Mesendoderm (in vitro differentiated cells): Measurements from ENCODE around the gene SLC25A20.

Source experiments
- DNase-seq: peaks from one replicate; pipeline ENCODE4 v3.0.0; 2013
- H2AK5ac ChIP-seq: 2 replicates; pipeline ENCODE4 v1.6.1; 2013; ENCODE audit warnings: low read length, inconsistent platforms
- H2BK120ac ChIP-seq: 2 replicates; pipeline ENCODE4 v1.6.1; 2013; ENCODE audit warnings: low read depth, mild to moderate bottlenecking, low read length, moderate library complexity, mixed read lengths
- H2BK15ac ChIP-seq: replicated peaks from 2 replicates; pipeline ENCODE4 v1.6.1; 2013; ENCODE audit warnings: low read depth, mild to moderate bottlenecking, moderate library complexity
- H2BK5ac ChIP-seq: 2 replicates; pipeline ENCODE4 v1.6.1; 2013; ENCODE audit warnings: low read length, inconsistent platforms
- H3K18ac ChIP-seq: 2 replicates; pipeline ENCODE4 v1.6.1; 2013; ENCODE audit warnings: mild to moderate bottlenecking, low read length, mixed read lengths
- H3K23ac ChIP-seq: one replicate; pipeline ENCODE4 v1.6.1; 2013; ENCODE audit warnings: low read length
- H3K27ac ChIP-seq: 2 replicates; pipeline ENCODE4 v1.5.1; 2013; ENCODE audit warnings: low read depth, mild to moderate bottlenecking, inconsistent platforms, low read length, moderate library complexity
- H3K27me3 ChIP-seq: 2 replicates; pipeline ENCODE4 v1.6.1; 2013; ENCODE audit warnings: low read length, control low read depth, mild to moderate bottlenecking, inconsistent platforms; ENCODE audit not compliant: insufficient read depth, poor library complexity
- H3K36me3 ChIP-seq: 2 replicates; pipeline ENCODE4 v1.6.1; 2013; ENCODE audit warnings: low read length, inconsistent platforms; ENCODE audit not compliant: control insufficient read depth, insufficient read depth
- H3K4ac ChIP-seq: one replicate; pipeline ENCODE4 v1.6.1; 2013; ENCODE audit warnings: low read depth, mild to moderate bottlenecking, low read length, moderate library complexity
- H3K4me1 ChIP-seq: 2 replicates; pipeline ENCODE4 v1.6.1; 2013; ENCODE audit warnings: low read depth, low read length, inconsistent platforms; ENCODE audit not compliant: control insufficient read depth
- H3K4me2 ChIP-seq: 2 replicates; pipeline ENCODE4 v1.6.1; 2013; ENCODE audit warnings: low read length
- H3K4me3 ChIP-seq: 2 replicates; pipeline ENCODE4 v1.5.1; 2013; ENCODE audit warnings: mild to moderate bottlenecking, low read length
- H3K56ac ChIP-seq: one replicate; pipeline ENCODE4 v1.6.1; 2013; ENCODE audit warnings: low read length
- H3K79me1 ChIP-seq: 2 replicates; pipeline ENCODE4 v1.6.1; 2013; ENCODE audit warnings: low read length, inconsistent platforms
- H3K79me2 ChIP-seq: 2 replicates; pipeline ENCODE4 v1.6.1; 2013; ENCODE audit warnings: mild to moderate bottlenecking, low read length; ENCODE audit not compliant: control insufficient read depth, insufficient read depth
- H3K9ac ChIP-seq: 2 replicates; pipeline ENCODE4 v1.6.1; 2013; ENCODE audit warnings: low read length, inconsistent platforms
- H4K5ac ChIP-seq: one replicate; pipeline ENCODE4 v1.6.1; 2013; ENCODE audit warnings: low read length
- H4K8ac ChIP-seq: one replicate; pipeline ENCODE4 v1.6.1; 2013; ENCODE audit warnings: low read depth, mild to moderate bottlenecking, control low read depth, low read length, moderate library complexity
- WGBS: extraction: QIAGEN DNeasy Blood & Tissue Kit; methylation state at CpG from one replicate; pipeline ENCODE4 v1.1.7; 2013; ENCODE audit warnings: low lambda C conversion rate, missing lambda C conversion rate; ENCODE audit not compliant: insufficient coverage; ENCODE audit errors: extremely low coverage; 5-methylcytosine and 5-hydroxymethylcytosine counted together

SLC25A20 gene

GRCh38 chr3:48856469-48856868 lies 42.2 kb downstream of the SLC25A20 start:
- no peak overlapping the region for H3K23ac ChIP-seq
- no peak overlapping the region for H3K9ac ChIP-seq
- no peaks in the 10 kb centered on the region for H3K27me3 ChIP-seq
- no CpG with 5 or more reads among the region's 4 CpGs for WGBS
- H3K27ac ChIP-seq, result no peak overlapping the region
- no peak overlapping the region for H4K8ac ChIP-seq
- no peak overlapping the region for H3K18ac ChIP-seq
- no peaks in the 10 kb centered on the region for H3K79me2 ChIP-seq
- no peak overlapping the region for H2BK5ac ChIP-seq
- no peak overlapping the region for H4K5ac ChIP-seq
- no peaks in the 10 kb centered on the region for H3K79me1 ChIP-seq
- H3K4me2 ChIP-seq, result no peak overlapping the region
- H2BK120ac ChIP-seq, result no peak overlapping the region
- no peak for DNase-seq
- no peaks in the 10 kb centered on the region for H3K36me3 ChIP-seq
- H3K4me3 ChIP-seq, result no peak overlapping the region
- H2BK15ac ChIP-seq, result no peak overlapping the region
- no peak overlapping the region for H3K4ac ChIP-seq
- no peak overlapping the region for H3K56ac ChIP-seq
- no peaks in the 10 kb centered on the region for H3K4me1 ChIP-seq
- no peak overlapping the region for H2AK5ac ChIP-seq

GRCh38 chr3:48855681-48856447 lies 42.8 kb downstream of the SLC25A20 start:
- Histone ChIP-seq H3K18ac (no peak overlapping the region), H4K8ac (no peak overlapping the region), H3K4me2 (no peak overlapping the region), H3K9ac (no peak overlapping the region), H3K4ac (no peak overlapping the region), H3K27me3 (no peaks in the 10 kb centered on the region), H3K27ac (no peak overlapping the region), H3K79me1 (no peaks in the 10 kb centered on the region), H2AK5ac (no peak overlapping the region), H2BK120ac (no peak overlapping the region), H2BK5ac (no peak overlapping the region), H3K23ac (no peak overlapping the region), H3K79me2 (no peaks in the 10 kb centered on the region), H3K36me3 (no peaks in the 10 kb centered on the region), H3K4me3 (no peak overlapping the region), H2BK15ac (no peak overlapping the region), H3K4me1 (no peaks in the 10 kb centered on the region), H3K56ac (no peak overlapping the region), H4K5ac (no peak overlapping the region)
- no CpG with 5 or more reads among the region's 9 CpGs for WGBS
- no peak for DNase-seq

DNA sequence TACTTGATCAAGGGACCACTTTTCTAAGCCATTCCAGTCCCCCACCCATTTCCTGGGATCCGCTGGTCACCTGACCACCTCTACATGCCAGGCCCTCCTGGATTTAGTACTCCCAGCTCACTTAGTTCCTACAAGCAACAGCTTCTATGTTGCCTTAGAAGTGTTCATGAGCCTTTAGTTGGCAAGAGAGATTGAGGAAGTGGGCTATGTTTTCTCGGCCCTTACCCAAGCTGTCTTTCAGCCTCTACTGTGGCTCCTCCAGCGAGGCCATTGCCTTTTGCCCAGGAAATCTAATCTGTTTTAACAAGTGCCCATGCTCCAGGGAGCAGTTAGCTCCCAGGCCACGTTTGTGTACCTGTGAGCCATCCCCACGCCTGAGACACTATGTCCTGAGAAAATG lies 46.5 kb downstream of the SLC25A20 start:
- no CpG with 5 or more reads among the region's 5 CpGs for WGBS

DNA sequence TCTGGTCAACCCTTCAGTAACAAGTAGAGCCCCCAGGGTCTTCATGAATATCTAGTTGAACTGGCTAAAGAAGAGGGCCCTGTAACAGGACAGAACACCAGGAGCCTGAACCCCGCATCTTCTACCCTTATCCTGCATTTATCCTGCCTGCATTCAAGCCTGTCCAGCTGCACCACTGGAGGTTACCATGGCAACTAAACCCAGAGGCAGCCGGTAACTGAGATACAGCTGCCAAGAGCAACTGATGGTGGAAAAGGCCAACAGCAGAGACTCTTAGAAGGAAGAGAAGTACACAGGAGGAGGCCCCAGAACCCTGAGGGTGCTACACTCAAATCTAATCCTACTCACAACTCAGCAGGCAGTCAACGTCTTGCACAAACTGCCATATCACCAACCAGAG lies 47.3 kb downstream of the SLC25A20 start:
- no peak overlapping the region for H3K56ac ChIP-seq
- H2BK5ac ChIP-seq, result no peak overlapping the region
- H2BK120ac ChIP-seq, result no peak overlapping the region
- no CpG with 5 or more reads among the region's 3 CpGs for WGBS
- no peak overlapping the region for H4K8ac ChIP-seq
- no peak overlapping the region for H2AK5ac ChIP-seq
- H3K79me1 ChIP-seq, result no peaks in the 10 kb centered on the region
- H3K9ac ChIP-seq, result no peak overlapping the region
- H2BK15ac ChIP-seq, result no peak overlapping the region
- no peak overlapping the region for H3K4me2 ChIP-seq
- no peak overlapping the region for H3K27ac ChIP-seq
- H3K36me3 ChIP-seq, result no peaks in the 10 kb centered on the region
- no peak overlapping the region for H3K4me3 ChIP-seq
- H3K23ac ChIP-seq, result no peak overlapping the region
- no peak overlapping the region for H4K5ac ChIP-seq
- H3K18ac ChIP-seq, result no peak overlapping the region
- DNase-seq, result peak; percentile 26
- no peaks in the 10 kb centered on the region for H3K27me3 ChIP-seq
- H3K4me1 ChIP-seq, result peaks cover 2% of the 10 kb centered on the region
- no peaks in the 10 kb centered on the region for H3K79me2 ChIP-seq
- no peak overlapping the region for H3K4ac ChIP-seq

More for the DNA sequence above, 46.5 kb downstream of the SLC25A20 start:
- Histone ChIP-seq H3K4ac (no peak overlapping the region), H3K56ac (no peak overlapping the region), H4K5ac (no peak overlapping the region), H3K23ac (no peak overlapping the region), H3K27ac (no peak overlapping the region), H3K4me1 (peaks cover 2% of the 10 kb centered on the region), H2BK5ac (no peak overlapping the region), H2BK120ac (no peak overlapping the region), H3K18ac (no peak overlapping the region), H3K36me3 (no peaks in the 10 kb centered on the region), H3K4me2 (no peak overlapping the region), H3K79me1 (no peaks in the 10 kb centered on the region), H3K27me3 (no peaks in the 10 kb centered on the region), H3K9ac (no peak overlapping the region), H3K79me2 (no peaks in the 10 kb centered on the region), H4K8ac (no peak overlapping the region), H2AK5ac (no peak overlapping the region), H2BK15ac (no peak overlapping the region), H3K4me3 (no peak overlapping the region)
- DNase-seq, result no peak

- Histone ChIP-seq H3K18ac (no peak overlapping the region), H3K23ac (no peak overlapping the region), H3K56ac (no peak overlapping the region), H2BK15ac (no peak overlapping the region), H3K27ac (no peak overlapping the region), H4K5ac (no peak overlapping the region), H3K4me2 (no peak overlapping the region), H3K4me1 (peaks cover 2% of the 10 kb centered on the region), H3K79me1 (no peaks in the 10 kb centered on the region), H3K27me3 (no peaks in the 10 kb centered on the region), H3K36me3 (no peaks in the 10 kb centered on the region), H2AK5ac (no peak overlapping the region), H3K79me2 (no peaks in the 10 kb centered on the region), H4K8ac (no peak overlapping the region), H3K4me3 (no peak overlapping the region), H2BK120ac (no peak overlapping the region), H2BK5ac (no peak overlapping the region), H3K4ac (no peak overlapping the region), H3K9ac (no peak overlapping the region)
- WGBS, result no CpG with 5 or more reads among the region's 8 CpGs
- DNase-seq, result no peak
These were observed 49.7 kb downstream of the SLC25A20 start for GRCh38 chr3:48848816-48849515.
